ENCODE results near the gene SLC12A3.

- TF ChIP-seq POLR2A (IDR thresholded peaks at IDR 0.05) (no peak), CTCF (IDR thresholded peaks at IDR 0.05) (no peak)
These were observed 73.9 kb downstream of the SLC12A3 start for GRCh38 chr16:56938664-56939513.
